ENCODE measurements around the gene SDC1. TPM values are rescaled to one million over a fixed set of nuclear protein-coding genes. Genes with fewer than 3 reads are reported as not detected.

Gene SDC1
- total RNA-seq, 1 donor from 2014 or later: 0.59 TPM

GRCh38 chr2:20216130-20217025 is 8.6 kb downstream of the SDC1 start:
- no peak overlapping the region for H3K4me3 Mint-ChIP-seq (ENCODE audit: low read depth)
- intact Hi-C loops (cut with micrococcal nuclease): no loop called here
- no peaks in the 10 kb centered on the region for H3K36me3 Mint-ChIP-seq (ENCODE audit: low read depth)
- no peak for DNase-seq (ENCODE audit: low spot score)
- no peaks in the 10 kb centered on the region for H3K4me1 Mint-ChIP-seq (ENCODE audit: low read depth)
- no peak overlapping the region for H3K27ac Mint-ChIP-seq
- H3K27me3 Mint-ChIP-seq (ENCODE audit: low read depth): peaks cover 14% of the 10 kb centered on the region
- no peaks in the 10 kb centered on the region for H3K9me3 Mint-ChIP-seq

GRCh38 chr2:20215183-20216040 is 9.5 kb downstream of the SDC1 start:
- intact Hi-C loops (cut with micrococcal nuclease): no loop called here
- no peak for DNase-seq (ENCODE audit: low spot score)
- no peak overlapping the region for H3K27ac Mint-ChIP-seq
- no peaks in the 10 kb centered on the region for H3K4me1 Mint-ChIP-seq (ENCODE audit: low read depth)
- H3K36me3 Mint-ChIP-seq (ENCODE audit: low read depth): no peaks in the 10 kb centered on the region
- no peaks in the 10 kb centered on the region for H3K9me3 Mint-ChIP-seq
- peaks cover 5% of the 10 kb centered on the region for H3K27me3 Mint-ChIP-seq (ENCODE audit: low read depth)
- H3K4me3 Mint-ChIP-seq (ENCODE audit: low read depth): no peak overlapping the region

- Mint-ChIP-seq H3K9me3 (no peaks in the 10 kb centered on the region), H3K4me3 (ENCODE audit: low read depth) (no peak overlapping the region), H3K27ac (no peak overlapping the region), H3K27me3 (ENCODE audit: low read depth) (peaks cover 3% of the 10 kb centered on the region), H3K36me3 (ENCODE audit: low read depth) (no peaks in the 10 kb centered on the region), H3K4me1 (ENCODE audit: low read depth) (no peaks in the 10 kb centered on the region)
- intact Hi-C loops (cut with micrococcal nuclease): no loop called here
- no peak for DNase-seq (ENCODE audit: low spot score)
These were observed 10.3 kb downstream of the SDC1 start for GRCh38 chr2:20214566-20215182.

GRCh38 chr2:20213651-20214565 is 11.0 kb downstream of the SDC1 start:
- H3K4me1 Mint-ChIP-seq (ENCODE audit: low read depth): no peaks in the 10 kb centered on the region
- no peak overlapping the region for H3K4me3 Mint-ChIP-seq (ENCODE audit: low read depth)
- H3K9me3 Mint-ChIP-seq: no peaks in the 10 kb centered on the region
- H3K27ac Mint-ChIP-seq: no peak overlapping the region
- peaks cover 3% of the 10 kb centered on the region for H3K27me3 Mint-ChIP-seq (ENCODE audit: low read depth)
- no peaks in the 10 kb centered on the region for H3K36me3 Mint-ChIP-seq (ENCODE audit: low read depth)
- no peak for DNase-seq (ENCODE audit: low spot score)
- intact Hi-C loops (cut with micrococcal nuclease): no loop called here

- Mint-ChIP-seq H3K4me3 (ENCODE audit: low read depth) (no peak overlapping the region), H3K9me3 (no peaks in the 10 kb centered on the region), H3K27me3 (ENCODE audit: low read depth) (no peaks in the 10 kb centered on the region), H3K27ac (no peak overlapping the region), H3K36me3 (ENCODE audit: low read depth) (no peaks in the 10 kb centered on the region), H3K4me1 (ENCODE audit: low read depth) (no peaks in the 10 kb centered on the region)
- intact Hi-C loops (cut with micrococcal nuclease): no loop called here
- no peak for DNase-seq (ENCODE audit: low spot score)
These were observed 11.9 kb downstream of the SDC1 start for GRCh38 chr2:20212871-20213503.

- Mint-ChIP-seq H3K27me3 (ENCODE audit: low read depth) (no peaks in the 10 kb centered on the region), H3K36me3 (ENCODE audit: low read depth) (no peaks in the 10 kb centered on the region), H3K4me3 (ENCODE audit: low read depth) (no peak overlapping the region), H3K27ac (no peak overlapping the region), H3K4me1 (ENCODE audit: low read depth) (no peaks in the 10 kb centered on the region), H3K9me3 (no peaks in the 10 kb centered on the region)
- DNase-seq (ENCODE audit: low spot score): no peak
- intact Hi-C loops (cut with micrococcal nuclease): no loop called here
These were observed 12.5 kb downstream of the SDC1 start for GRCh38 chr2:20212459-20212870.

- Mint-ChIP-seq H3K9me3 (no peaks in the 10 kb centered on the region), H3K4me3 (ENCODE audit: low read depth) (no peak overlapping the region), H3K27ac (no peak overlapping the region), H3K36me3 (ENCODE audit: low read depth) (no peaks in the 10 kb centered on the region), H3K4me1 (ENCODE audit: low read depth) (no peaks in the 10 kb centered on the region), H3K27me3 (ENCODE audit: low read depth) (no peaks in the 10 kb centered on the region)
- DNase-seq (ENCODE audit: low spot score): no peak
- intact Hi-C loops (cut with micrococcal nuclease): no loop called here
These were observed 13.0 kb downstream of the SDC1 start for GRCh38 chr2:20211860-20212458.

- DNase-seq (ENCODE audit: low spot score): no peak
- no peak overlapping the region for H3K27ac Mint-ChIP-seq
- intact Hi-C loops (cut with micrococcal nuclease): no loop called here
- no peaks in the 10 kb centered on the region for H3K4me1 Mint-ChIP-seq (ENCODE audit: low read depth)
- no peaks in the 10 kb centered on the region for H3K27me3 Mint-ChIP-seq (ENCODE audit: low read depth)
- no peaks in the 10 kb centered on the region for H3K9me3 Mint-ChIP-seq
- no peaks in the 10 kb centered on the region for H3K36me3 Mint-ChIP-seq (ENCODE audit: low read depth)
- no peak overlapping the region for H3K4me3 Mint-ChIP-seq (ENCODE audit: low read depth)
These were observed 13.5 kb downstream of the SDC1 start for GRCh38 chr2:20211420-20211819.

GRCh38 chr2:20210462-20210861 is 14.5 kb downstream of the SDC1 start:
- no peaks in the 10 kb centered on the region for H3K9me3 Mint-ChIP-seq
- intact Hi-C loops (cut with micrococcal nuclease): no loop called here
- H3K36me3 Mint-ChIP-seq (ENCODE audit: low read depth): no peaks in the 10 kb centered on the region
- DNase-seq (ENCODE audit: low spot score): no peak
- H3K4me3 Mint-ChIP-seq (ENCODE audit: low read depth): no peak overlapping the region
- no peaks in the 10 kb centered on the region for H3K4me1 Mint-ChIP-seq (ENCODE audit: low read depth)
- no peak overlapping the region for H3K27ac Mint-ChIP-seq
- no peaks in the 10 kb centered on the region for H3K27me3 Mint-ChIP-seq (ENCODE audit: low read depth)

- H3K27me3 Mint-ChIP-seq (ENCODE audit: low read depth): no peaks in the 10 kb centered on the region
- intact Hi-C loops (cut with micrococcal nuclease): no loop called here
- no peak overlapping the region for H3K4me3 Mint-ChIP-seq (ENCODE audit: low read depth)
- H3K4me1 Mint-ChIP-seq (ENCODE audit: low read depth): no peaks in the 10 kb centered on the region
- no peak for DNase-seq (ENCODE audit: low spot score)
- H3K9me3 Mint-ChIP-seq: no peaks in the 10 kb centered on the region
- no peaks in the 10 kb centered on the region for H3K36me3 Mint-ChIP-seq (ENCODE audit: low read depth)
- H3K27ac Mint-ChIP-seq: no peak overlapping the region
These were observed 15.4 kb downstream of the SDC1 start for GRCh38 chr2:20209373-20210109.

GRCh38 chr2:20208476-20208859 is 16.5 kb downstream of the SDC1 start:
- Mint-ChIP-seq H3K27me3 (ENCODE audit: low read depth) (no peaks in the 10 kb centered on the region), H3K36me3 (ENCODE audit: low read depth) (no peaks in the 10 kb centered on the region), H3K9me3 (no peaks in the 10 kb centered on the region), H3K27ac (no peak overlapping the region), H3K4me1 (ENCODE audit: low read depth) (no peaks in the 10 kb centered on the region), H3K4me3 (ENCODE audit: low read depth) (no peak overlapping the region)
- DNase-seq (ENCODE audit: low spot score): no peak
- intact Hi-C loops (cut with micrococcal nuclease): no loop called here

Data from activated T-helper 2 cell treated with anti-CD3 and anti-CD28 coated beads, Interferon-gamma antibody, Interleukin-2, Interleukin-4, amounts not matched to agents 10 μg/mL and 5 μg/mL and 100 μg/mL, durations not matched to agents 14 hours and 24 hours and 36 hours (primary cell).